Measurements from ENCODE around the gene AP3S1. TPM values are rescaled to one million over a fixed set of nuclear protein-coding genes. Genes with fewer than 3 reads are reported as not detected.
A peak's percentile ranks its signal among the peaks of the same experiment; 100 is the strongest.

The AP3S1 gene
- total and polyA plus RNA-seq, 8 donors: 6.4 to 107 (median 57.3) TPM

DNA sequence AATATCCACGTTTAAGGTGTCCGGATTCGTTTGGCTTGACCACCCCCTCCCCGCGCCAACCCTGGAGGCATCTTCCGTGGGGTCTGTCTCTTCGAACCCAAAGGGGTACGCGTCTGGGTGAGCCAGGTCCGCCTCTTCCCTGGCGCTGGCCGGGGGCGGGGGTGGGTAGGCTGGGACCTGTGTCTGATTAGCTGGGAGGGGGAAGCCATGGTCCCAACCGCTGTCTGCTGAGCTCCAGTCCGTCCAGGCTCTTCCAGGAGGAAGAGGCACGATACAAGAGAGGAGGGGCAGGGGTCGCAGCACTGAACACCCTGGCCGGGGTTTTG lies 120.5 kb downstream of the AP3S1 start, which contains the start of gene LVRN:
Gene LVRN (plus strand): TSS at position 237 of the 326 bp plus-strand sequence. CDS start 143 bp downstream, outside the sequence.
- TF ChIP-seq POLR2A (IDR thresholded peaks at IDR 0.05) (no peak), POLR2AphosphoS5 (IDR thresholded peaks at IDR 0.05) (no peak), EP300 (IDR thresholded peaks at IDR 0.05) (no peak)
- TF ChIP-seq, protein P1, sequence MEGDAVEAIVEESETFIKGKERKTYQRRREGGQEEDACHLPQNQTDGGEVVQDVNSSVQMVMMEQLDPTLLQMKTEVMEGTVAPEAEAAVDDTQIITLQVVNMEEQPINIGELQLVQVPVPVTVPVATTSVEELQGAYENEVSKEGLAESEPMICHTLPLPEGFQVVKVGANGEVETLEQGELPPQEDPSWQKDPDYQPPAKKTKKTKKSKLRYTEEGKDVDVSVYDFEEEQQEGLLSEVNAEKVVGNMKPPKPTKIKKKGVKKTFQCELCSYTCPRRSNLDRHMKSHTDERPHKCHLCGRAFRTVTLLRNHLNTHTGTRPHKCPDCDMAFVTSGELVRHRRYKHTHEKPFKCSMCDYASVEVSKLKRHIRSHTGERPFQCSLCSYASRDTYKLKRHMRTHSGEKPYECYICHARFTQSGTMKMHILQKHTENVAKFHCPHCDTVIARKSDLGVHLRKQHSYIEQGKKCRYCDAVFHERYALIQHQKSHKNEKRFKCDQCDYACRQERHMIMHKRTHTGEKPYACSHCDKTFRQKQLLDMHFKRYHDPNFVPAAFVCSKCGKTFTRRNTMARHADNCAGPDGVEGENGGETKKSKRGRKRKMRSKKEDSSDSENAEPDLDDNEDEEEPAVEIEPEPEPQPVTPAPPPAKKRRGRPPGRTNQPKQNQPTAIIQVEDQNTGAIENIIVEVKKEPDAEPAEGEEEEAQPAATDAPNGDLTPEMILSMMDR (IDR thresholded peaks at IDR 0.05): no peak
- Histone ChIP-seq H3K27ac (peak within 1 kb of the TSS in 1 of 5 donors; percentile 16), H3K36me3 (no peaks in the 10 kb centered on the region), H3K27me3 (peaks cover 9 to 76% (median 39%) of the 10 kb centered on the region in 3 donors), H3K4me1 (peaks cover 19 to 25% (median 22%) of the 10 kb centered on the region in 4 donors), H3K4me3 (peak within 1 kb of the TSS; percentile 33 to 56 (median 42)), H3K9me3 (no peaks in the 10 kb centered on the region)
- no peak for DNase-seq
- 0 to 10% (median 7%) methylated on average over 7 to 18 of the region's 18 CpGs for WGBS, 5 donors
- intact Hi-C loops (cut with DNase I; ENCODE audit: low total_unique reads): no loop called here

DNA sequence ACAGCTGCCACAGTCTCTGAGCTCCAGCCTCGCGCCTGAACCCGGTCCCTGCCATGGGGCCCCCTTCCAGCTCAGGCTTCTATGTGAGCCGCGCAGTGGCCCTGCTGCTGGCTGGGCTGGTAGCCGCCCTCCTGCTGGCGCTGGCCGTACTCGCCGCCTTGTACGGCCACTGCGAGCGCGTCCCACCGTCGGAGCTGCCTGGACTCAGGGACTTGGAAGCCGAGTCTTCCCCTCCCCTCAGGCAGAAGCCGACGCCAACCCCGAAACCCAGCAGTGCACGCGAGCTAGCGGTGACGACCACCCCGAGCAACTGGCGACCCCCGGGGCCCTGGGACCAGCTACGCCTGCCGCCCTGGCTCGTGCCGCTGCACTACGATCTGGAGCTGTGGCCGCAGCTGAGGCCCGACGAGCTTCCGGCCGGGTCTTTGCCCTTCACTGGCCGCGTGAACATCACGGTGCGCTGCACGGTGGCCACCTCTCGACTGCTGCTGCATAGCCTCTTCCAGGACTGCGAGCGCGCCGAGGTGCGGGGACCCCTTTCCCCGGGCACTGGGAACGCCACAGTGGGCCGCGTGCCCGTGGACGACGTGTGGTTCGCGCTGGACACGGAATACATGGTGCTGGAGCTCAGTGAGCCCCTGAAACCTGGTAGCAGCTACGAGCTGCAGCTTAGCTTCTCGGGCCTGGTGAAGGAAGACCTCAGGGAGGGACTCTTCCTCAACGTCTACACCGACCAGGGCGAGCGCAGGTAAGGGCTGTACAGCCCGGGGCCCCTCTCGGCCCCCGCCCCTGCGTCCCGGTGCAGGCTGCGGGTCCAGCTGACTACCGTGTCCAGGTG lies 121.0 kb downstream of the AP3S1 start:
- peaks cover 19 to 25% (median 22%) of the 10 kb centered on the region in 4 donors for H3K4me1 ChIP-seq
- TF ChIP-seq POLR2AphosphoS5 (IDR thresholded peaks at IDR 0.05): no peak
- TF ChIP-seq EP300 (IDR thresholded peaks at IDR 0.05): no peak
- TF ChIP-seq, protein P1 (IDR thresholded peaks at IDR 0.05): no peak
- no peak for TF ChIP-seq POLR2A (IDR thresholded peaks at IDR 0.05)
- H3K27me3 ChIP-seq: peaks cover 9 to 70% (median 39%) of the 10 kb centered on the region in 3 donors
- H3K36me3 ChIP-seq: no peaks in the 10 kb centered on the region
- peak overlapping the region in 1 of 5 donors; percentile 16 for H3K27ac ChIP-seq
- intact Hi-C loops (cut with DNase I; ENCODE audit: low total_unique reads): no loop called here
- peak overlapping the region; percentile 33 to 56 (median 42) for H3K4me3 ChIP-seq
- WGBS, 5 donors: 2 to 9% (median 4%) methylated on average over 15 to 71 of the region's 71 CpGs
- DNase-seq: peak in 1 of 2 donors; percentile 67
- no peaks in the 10 kb centered on the region for H3K9me3 ChIP-seq

DNA sequence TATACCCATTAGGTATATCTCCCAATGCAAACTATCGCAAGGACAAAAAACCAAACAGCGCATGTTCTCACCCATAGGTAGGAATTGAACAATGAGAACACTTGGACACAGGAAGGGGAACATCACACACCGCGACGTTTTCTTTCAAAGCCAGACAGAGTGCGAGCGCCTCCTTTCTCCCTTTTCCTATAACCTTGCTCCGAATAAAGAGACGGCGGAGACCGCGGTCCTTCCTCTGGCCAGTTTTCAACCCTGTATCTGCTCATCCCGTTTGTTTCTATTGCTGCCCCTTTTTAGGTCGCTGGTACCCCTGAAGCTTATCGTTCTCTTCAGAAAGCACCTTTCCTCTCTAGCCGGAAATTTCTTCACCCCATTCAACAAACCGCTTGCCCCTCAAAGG lies 121.8 kb downstream of the AP3S1 start:
- Histone ChIP-seq H3K36me3 (no peaks in the 10 kb centered on the region), H3K9me3 (no peaks in the 10 kb centered on the region), H3K27ac (no peak overlapping the region), H3K4me3 (peak overlapping the region in 1 of 4 donors; percentile 42), H3K4me1 (peaks cover 19 to 25% (median 22%) of the 10 kb centered on the region in 4 donors), H3K27me3 (peaks cover 9 to 62% (median 33%) of the 10 kb centered on the region in 3 donors)
- WGBS, 5 donors: 18 to 27% (median 25%) methylated on average over 17 of the region's 17 CpGs
- TF ChIP-seq POLR2AphosphoS5 (IDR thresholded peaks at IDR 0.05): no peak
- TF ChIP-seq POLR2A (IDR thresholded peaks at IDR 0.05): no peak
- TF ChIP-seq, protein P1 (IDR thresholded peaks at IDR 0.05): no peak
- TF ChIP-seq EP300 (IDR thresholded peaks at IDR 0.05): no peak
- peak in 1 of 2 donors; percentile 25 for DNase-seq
- intact Hi-C loops (cut with DNase I; ENCODE audit: low total_unique reads): no loop called here

Other genes starting within 250 kb of the AP3S1 start
- gene TICAM2, start 239.5 kb upstream of the AP3S1 start, total RNA-seq: 1 to 10 TPM in 2 of 5 donors, not detected in 3; 2.4 to 9.9 TPM
- gene TICAM2, start 239.5 kb upstream of the AP3S1 start, polyA plus RNA-seq: 1 to 10 TPM; 1.4 to 3.5 (median 2.3) TPM
- gene TMED7, start 215.9 kb upstream of the AP3S1 start, total RNA-seq: 100 to 1,000 TPM in 2 of 5 donors, 10 to 100 TPM in 2, 1 to 10 TPM in 1; 9.8 to 169 (median 54.3) TPM
- 10 to 100 TPM; 12.8 to 16.5 (median 13.9) TPM for gene TMED7, start 215.9 kb upstream of the AP3S1 start, polyA plus RNA-seq
- gene CDO1, start 25.3 kb upstream of the AP3S1 start, total RNA-seq: 1 to 10 TPM in 1 of 5 donors, not detected in 4; 6.1 TPM
- 1 to 10 TPM; 1.0 to 8.6 (median 1.8) TPM for gene CDO1, start 25.3 kb upstream of the AP3S1 start, polyA plus RNA-seq
- gene ATG12, start 370 bp upstream of the AP3S1 start, total RNA-seq: 10 to 100 TPM; 15.2 to 73.3 (median 44.5) TPM
- gene ATG12, start 370 bp upstream of the AP3S1 start, polyA plus RNA-seq: 10 to 100 TPM; 21.0 to 46.7 (median 30.3) TPM
- 1 to 10 TPM in 1 of 5 donors, under 1 TPM in 1, not detected in 3; 0.58 to 1.3 TPM for gene LVRN, start 120.5 kb downstream of the AP3S1 start, total RNA-seq
- gene LVRN, start 120.5 kb downstream of the AP3S1 start, polyA plus RNA-seq: under 1 TPM in 2 of 3 donors, not detected in 1; 0.06 to 0.13 TPM
- not detected for gene ARL14EPL, start 190.5 kb downstream of the AP3S1 start, total RNA-seq
- gene ARL14EPL, start 190.5 kb downstream of the AP3S1 start, polyA plus RNA-seq: not detected
- gene COMMD10, start 243.1 kb downstream of the AP3S1 start, total RNA-seq: 10 to 100 TPM in 4 of 5 donors, 1 to 10 TPM in 1; 3.2 to 72.8 (median 49.4) TPM
- gene COMMD10, start 243.1 kb downstream of the AP3S1 start, polyA plus RNA-seq: 10 to 100 TPM; 16.7 to 33.6 (median 32.4) TPM

All from stomach (tissue), 9 donors.